AG09309 (cell line): ENCODE measurements around the gene UNC45A.

ENCODE experiments used
- DNase-seq: peaks from one replicate; pipeline ENCODE4 v3.0.0-alpha.2; 2010; ENCODE audit warnings: low read depth
- H3K4me3 ChIP-seq: 2 replicates; pipeline ENCODE4 v1.5.1; 2011; ENCODE audit warnings: mild to moderate bottlenecking, low read depth, low read length, moderate library complexity; ENCODE audit not compliant: control insufficient read depth
- CTCF ChIP-seq: IDR thresholded peaks from 2 replicates; pipeline ENCODE4 v1.5.1; 2011; ENCODE audit warnings: mild to moderate bottlenecking, low read depth, low read length, inconsistent platforms; ENCODE audit not compliant: insufficient read depth, control insufficient read depth; ENCODE audit errors: missing control alignments

Gene UNC45A

GRCh38 chr15:90957791-90958190 lies 22.7 kb downstream of the UNC45A start:
- no peak for TF ChIP-seq CTCF
- DNase-seq, result no peak
- peak overlapping the region; percentile 56; the same call in 1 of the 2 replicates for H3K4me3 ChIP-seq

DNA sequence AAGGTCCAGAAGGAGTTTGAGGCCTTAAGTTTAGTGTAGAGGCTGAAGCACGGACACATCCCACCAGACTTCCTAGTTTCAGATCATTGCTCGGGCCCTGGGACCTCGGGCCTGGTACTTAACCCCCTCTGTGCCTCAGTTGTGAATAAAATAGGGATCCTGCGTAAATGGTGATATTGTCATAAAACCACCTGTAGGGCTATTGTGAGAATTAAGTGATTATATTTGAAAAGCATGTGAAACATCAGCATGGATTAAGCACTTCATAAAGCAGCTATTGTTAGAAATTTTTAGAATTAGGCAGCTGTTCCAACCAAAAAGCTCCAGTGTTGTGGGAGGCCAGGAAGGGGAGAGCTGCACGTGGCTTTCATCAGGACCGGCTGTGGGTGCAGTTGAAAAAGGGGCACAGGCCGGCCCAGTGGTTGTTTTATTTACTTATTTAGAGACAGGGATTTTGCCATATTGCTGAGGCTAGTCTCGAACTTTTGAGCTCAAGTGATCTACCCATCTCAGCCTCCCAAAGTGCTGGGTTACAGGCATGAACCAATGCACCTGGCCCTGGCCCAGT lies 24.0 kb downstream of the UNC45A start:
- no peak for DNase-seq
- TF ChIP-seq CTCF, result no peak
- no peak overlapping the region for H3K4me3 ChIP-seq

- H3K4me3 ChIP-seq, result no peak overlapping the region
- DNase-seq, result no peak
- TF ChIP-seq CTCF, result no peak
These were observed 24.8 kb downstream of the UNC45A start for GRCh38 chr15:90959894-90960293.

- no peak for DNase-seq
- no peak for TF ChIP-seq CTCF
- H3K4me3 ChIP-seq, result no peak overlapping the region
These were observed 25.4 kb downstream of the UNC45A start for GRCh38 chr15:90960298-90961091.

DNA sequence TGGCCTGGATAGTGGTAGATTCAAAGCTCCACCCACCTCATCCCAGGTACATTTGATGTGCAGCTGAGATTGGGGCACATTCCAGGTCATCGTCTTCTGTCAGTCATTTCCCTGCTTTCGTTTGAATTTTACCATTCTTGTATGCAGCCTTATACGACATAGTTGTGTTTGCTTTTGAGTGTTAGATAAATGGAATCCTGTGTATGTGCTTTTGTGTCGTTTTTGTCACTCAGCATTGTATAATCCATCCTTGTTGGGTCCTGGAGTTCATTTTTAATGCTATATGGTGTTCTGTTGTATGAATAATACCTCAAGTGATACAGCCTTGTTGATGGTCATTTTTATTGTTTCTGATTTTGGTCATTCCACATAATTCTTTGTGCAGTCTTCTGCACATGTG lies 26.9 kb downstream of the UNC45A start:
- TF ChIP-seq CTCF, result no peak
- DNase-seq, result no peak
- no peak overlapping the region for H3K4me3 ChIP-seq

DNA sequence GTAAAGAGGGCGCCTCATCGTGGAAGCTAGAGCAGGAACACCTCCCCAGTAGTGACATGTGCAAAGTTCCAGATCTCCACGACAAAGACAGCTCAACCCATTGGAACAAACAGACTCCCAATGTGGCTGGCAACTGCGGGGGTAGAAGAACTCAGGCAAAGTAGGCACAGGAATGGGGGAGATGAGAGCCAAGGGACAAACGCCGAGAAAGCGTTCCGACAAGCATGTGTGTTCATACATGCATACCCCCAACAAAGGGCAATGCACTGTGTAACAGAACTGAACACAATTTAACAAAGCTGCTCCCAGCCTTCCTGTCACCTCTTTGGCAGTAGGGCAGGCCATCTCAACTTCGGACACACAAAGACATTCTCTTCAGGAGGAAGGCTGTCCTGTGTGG lies 31.2 kb downstream of the UNC45A start:
- no peak for DNase-seq
- no peak overlapping the region for H3K4me3 ChIP-seq
- no peak for TF ChIP-seq CTCF
